ENCODE data around the gene PLA2G4A.

PLA2G4A gene

DNA sequence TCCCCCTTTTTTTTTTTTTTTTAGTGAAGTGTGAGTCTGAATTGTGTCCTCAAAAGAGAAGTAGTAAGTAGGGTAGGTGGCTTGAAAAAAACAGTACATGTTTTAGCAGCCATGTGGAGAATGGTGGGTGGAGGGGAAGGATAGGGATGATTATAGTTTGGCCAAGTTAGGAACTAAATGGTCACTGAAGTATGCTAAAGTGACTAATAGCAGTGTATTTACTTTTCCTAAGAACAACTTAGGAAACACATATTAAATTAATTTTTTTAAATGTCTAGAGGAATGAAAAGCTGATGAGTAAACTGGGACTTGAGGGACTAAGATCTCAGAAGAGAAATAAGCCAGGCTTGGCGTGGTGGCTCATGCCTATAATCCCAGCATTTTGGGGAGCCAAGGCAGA lies 55.5 kb downstream of the PLA2G4A start:
- no peak for ATAC-seq (ENCODE audit: low read depth)

GRCh38 chr1:186887203-186887602 lies 58.5 kb downstream of the PLA2G4A start:
- H3K27ac ChIP-seq (ENCODE audit: poor library complexity, severe bottlenecking), result no peak overlapping the region
- DNase-seq (ENCODE audit: low spot score) (no peak), ATAC-seq (ENCODE audit: low read depth) (no peak)
- no peak for TF ChIP-seq CTCF (IDR thresholded peaks at IDR 0.05; ENCODE audit: poor library complexity, severe bottlenecking)
- H3K36me3 ChIP-seq (ENCODE audit: low read depth), result no peaks in the 10 kb centered on the region
- H3K27me3 ChIP-seq (ENCODE audit: insufficient read depth, poor library complexity, severe bottlenecking), result no peaks in the 10 kb centered on the region
- H3K9me3 ChIP-seq (ENCODE audit: severe bottlenecking), result peaks cover 2% of the 10 kb centered on the region
- H3K4me1 ChIP-seq (ENCODE audit: insufficient read depth, poor library complexity, severe bottlenecking), result no peaks in the 10 kb centered on the region
- H3K4me3 ChIP-seq (ENCODE audit: severe bottlenecking), result no peak overlapping the region

More for the DNA sequence above, 55.5 kb downstream of the PLA2G4A start:
- TF ChIP-seq CTCF (IDR thresholded peaks at IDR 0.05; ENCODE audit: poor library complexity, severe bottlenecking), result no peak
- Histone ChIP-seq H3K27ac (ENCODE audit: poor library complexity, severe bottlenecking) (no peak overlapping the region), H3K9me3 (ENCODE audit: severe bottlenecking) (peaks cover 2% of the 10 kb centered on the region), H3K4me1 (ENCODE audit: insufficient read depth, poor library complexity, severe bottlenecking) (no peaks in the 10 kb centered on the region), H3K27me3 (ENCODE audit: insufficient read depth, poor library complexity, severe bottlenecking) (no peaks in the 10 kb centered on the region), H3K4me3 (ENCODE audit: severe bottlenecking) (no peak overlapping the region), H3K36me3 (ENCODE audit: low read depth) (no peaks in the 10 kb centered on the region)
- DNase-seq (ENCODE audit: low spot score), result no peak

- Histone ChIP-seq H3K9me3 (ENCODE audit: severe bottlenecking) (peaks cover 2% of the 10 kb centered on the region), H3K4me3 (ENCODE audit: severe bottlenecking) (no peak overlapping the region), H3K36me3 (ENCODE audit: low read depth) (no peaks in the 10 kb centered on the region), H3K27ac (ENCODE audit: poor library complexity, severe bottlenecking) (no peak overlapping the region), H3K4me1 (ENCODE audit: insufficient read depth, poor library complexity, severe bottlenecking) (no peaks in the 10 kb centered on the region), H3K27me3 (ENCODE audit: insufficient read depth, poor library complexity, severe bottlenecking) (no peaks in the 10 kb centered on the region)
- no peak for TF ChIP-seq CTCF (IDR thresholded peaks at IDR 0.05; ENCODE audit: poor library complexity, severe bottlenecking)
- no peak for ATAC-seq (ENCODE audit: low read depth)
- no peak for DNase-seq (ENCODE audit: low spot score)
Measured at GRCh38 chr1:186888367-186888766, 59.6 kb downstream of the PLA2G4A start.

GRCh38 chr1:186892936-186893335 lies 64.2 kb downstream of the PLA2G4A start:
- DNase-seq (ENCODE audit: low spot score), result no peak
- ATAC-seq (ENCODE audit: low read depth), result no peak
- no peak overlapping the region for H3K27ac ChIP-seq (ENCODE audit: poor library complexity, severe bottlenecking)
- TF ChIP-seq CTCF (IDR thresholded peaks at IDR 0.05; ENCODE audit: poor library complexity, severe bottlenecking), result no peak
- no peaks in the 10 kb centered on the region for H3K4me1 ChIP-seq (ENCODE audit: insufficient read depth, poor library complexity, severe bottlenecking)
- no peaks in the 10 kb centered on the region for H3K36me3 ChIP-seq (ENCODE audit: low read depth)
- H3K27me3 ChIP-seq (ENCODE audit: insufficient read depth, poor library complexity, severe bottlenecking), result no peaks in the 10 kb centered on the region
- H3K9me3 ChIP-seq (ENCODE audit: severe bottlenecking), result no peaks in the 10 kb centered on the region
- H3K4me3 ChIP-seq (ENCODE audit: severe bottlenecking), result no peak overlapping the region

GRCh38 chr1:186894415-186894814 lies 65.7 kb downstream of the PLA2G4A start:
- H3K9me3 ChIP-seq (ENCODE audit: severe bottlenecking), result no peaks in the 10 kb centered on the region
- no peaks in the 10 kb centered on the region for H3K4me1 ChIP-seq (ENCODE audit: insufficient read depth, poor library complexity, severe bottlenecking)
- no peak overlapping the region for H3K4me3 ChIP-seq (ENCODE audit: severe bottlenecking)
- DNase-seq (ENCODE audit: low spot score) (no peak), ATAC-seq (ENCODE audit: low read depth) (no peak)
- no peaks in the 10 kb centered on the region for H3K36me3 ChIP-seq (ENCODE audit: low read depth)
- TF ChIP-seq CTCF (IDR thresholded peaks at IDR 0.05; ENCODE audit: poor library complexity, severe bottlenecking), result no peak
- no peaks in the 10 kb centered on the region for H3K27me3 ChIP-seq (ENCODE audit: insufficient read depth, poor library complexity, severe bottlenecking)
- H3K27ac ChIP-seq (ENCODE audit: poor library complexity, severe bottlenecking), result no peak overlapping the region
